ENCODE measurements around the gene JADE1. TPM values are rescaled to one million over a fixed set of nuclear protein-coding genes. Genes with fewer than 3 reads are reported as not detected.

JADE1 gene
- total and polyA plus RNA-seq, 9 donors: 21.1 to 29.7 (median 23.4) TPM

DNA sequence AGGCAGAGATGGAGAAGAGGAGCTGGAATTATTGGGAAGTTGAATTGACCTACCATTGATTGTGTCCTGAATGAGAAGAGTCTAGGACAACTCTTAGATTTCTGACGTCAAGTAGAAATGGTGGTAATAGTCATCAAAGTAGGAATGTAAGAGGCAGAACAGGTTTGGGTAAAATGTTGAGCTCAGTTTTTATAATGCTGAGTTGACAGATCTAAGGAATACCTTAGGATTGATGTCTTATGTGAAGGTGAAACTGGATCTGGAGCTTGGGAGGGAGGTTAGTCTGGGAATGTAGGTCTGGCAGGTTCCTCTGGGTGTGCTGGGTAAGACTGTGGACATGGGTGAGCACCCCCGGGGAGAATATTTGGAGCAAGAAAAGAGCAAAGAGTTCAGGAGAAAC, 31.9 kb downstream of the JADE1 start:
- 93% methylated on average over 2 of the region's 2 CpGs for WGBS (ENCODE audit: insufficient coverage)
- Histone ChIP-seq H3K9me3 (replicated peaks; ENCODE audit: control insufficient read depth, low read depth, low read length) (no peaks in the 10 kb centered on the region), H3K4me1 (ENCODE audit: control insufficient read depth, insufficient read depth, low read length) (peaks cover 2% of the 10 kb centered on the region), H3K27me3 (ENCODE audit: control insufficient read depth, insufficient read depth, low read length) (no peaks in the 10 kb centered on the region), H3K36me3 (ENCODE audit: control insufficient read depth, insufficient read depth, low read length) (peaks cover 27% of the 10 kb centered on the region), H3K27ac (ENCODE audit: low read length) (no peak overlapping the region), H3K4me3 (ENCODE audit: low read length) (no peak overlapping the region)
- DNase-seq: no peak

GRCh38 chr4:128844931-128845330, 35.4 kb downstream of the JADE1 start:
- no peak overlapping the region for H3K27ac ChIP-seq (ENCODE audit: low read length)
- peaks cover 2% of the 10 kb centered on the region for H3K4me1 ChIP-seq (ENCODE audit: control insufficient read depth, insufficient read depth, low read length)
- H3K9me3 ChIP-seq (replicated peaks; ENCODE audit: control insufficient read depth, low read depth, low read length): no peaks in the 10 kb centered on the region
- WGBS (ENCODE audit: insufficient coverage): 81% methylated on average over 3 of the region's 4 CpGs
- H3K36me3 ChIP-seq (ENCODE audit: control insufficient read depth, insufficient read depth, low read length): peaks cover 59% of the 10 kb centered on the region
- no peak for DNase-seq
- no peak overlapping the region for H3K4me3 ChIP-seq (ENCODE audit: low read length)
- no peaks in the 10 kb centered on the region for H3K27me3 ChIP-seq (ENCODE audit: control insufficient read depth, insufficient read depth, low read length)

- no peak overlapping the region for H3K27ac ChIP-seq (ENCODE audit: low read length)
- WGBS (ENCODE audit: insufficient coverage): 20% methylated on average over 1 of the region's 4 CpGs
- no peaks in the 10 kb centered on the region for H3K9me3 ChIP-seq (replicated peaks; ENCODE audit: control insufficient read depth, low read depth, low read length)
- H3K27me3 ChIP-seq (ENCODE audit: control insufficient read depth, insufficient read depth, low read length): no peaks in the 10 kb centered on the region
- peaks cover 63% of the 10 kb centered on the region for H3K36me3 ChIP-seq (ENCODE audit: control insufficient read depth, insufficient read depth, low read length)
- no peak overlapping the region for H3K4me3 ChIP-seq (ENCODE audit: low read length)
- DNase-seq: no peak
- H3K4me1 ChIP-seq (ENCODE audit: control insufficient read depth, insufficient read depth, low read length): peaks cover 2% of the 10 kb centered on the region
Measured at GRCh38 chr4:128846063-128846462, 36.6 kb downstream of the JADE1 start.

GRCh38 chr4:128847082-128847724, 37.7 kb downstream of the JADE1 start:
- H3K9me3 ChIP-seq (replicated peaks; ENCODE audit: control insufficient read depth, low read depth, low read length): no peaks in the 10 kb centered on the region
- H3K4me3 ChIP-seq (ENCODE audit: low read length): no peak overlapping the region
- peaks cover 72% of the 10 kb centered on the region for H3K36me3 ChIP-seq (ENCODE audit: control insufficient read depth, insufficient read depth, low read length)
- H3K27me3 ChIP-seq (ENCODE audit: control insufficient read depth, insufficient read depth, low read length): no peaks in the 10 kb centered on the region
- WGBS (ENCODE audit: insufficient coverage): 93% methylated on average over 4 of the region's 7 CpGs
- H3K4me1 ChIP-seq (ENCODE audit: control insufficient read depth, insufficient read depth, low read length): peaks cover 2% of the 10 kb centered on the region
- no peak for DNase-seq
- no peak overlapping the region for H3K27ac ChIP-seq (ENCODE audit: low read length)

GRCh38 chr4:128848461-128848860, 39.0 kb downstream of the JADE1 start:
- Histone ChIP-seq H3K27ac (ENCODE audit: low read length) (no peak overlapping the region), H3K36me3 (ENCODE audit: control insufficient read depth, insufficient read depth, low read length) (peaks cover 76% of the 10 kb centered on the region), H3K9me3 (replicated peaks; ENCODE audit: control insufficient read depth, low read depth, low read length) (no peaks in the 10 kb centered on the region), H3K27me3 (ENCODE audit: control insufficient read depth, insufficient read depth, low read length) (no peaks in the 10 kb centered on the region), H3K4me1 (ENCODE audit: control insufficient read depth, insufficient read depth, low read length) (peaks cover 2% of the 10 kb centered on the region), H3K4me3 (ENCODE audit: low read length) (no peak overlapping the region)
- 75% methylated on average over 1 of the region's 3 CpGs for WGBS (ENCODE audit: insufficient coverage)
- no peak for DNase-seq

DNA sequence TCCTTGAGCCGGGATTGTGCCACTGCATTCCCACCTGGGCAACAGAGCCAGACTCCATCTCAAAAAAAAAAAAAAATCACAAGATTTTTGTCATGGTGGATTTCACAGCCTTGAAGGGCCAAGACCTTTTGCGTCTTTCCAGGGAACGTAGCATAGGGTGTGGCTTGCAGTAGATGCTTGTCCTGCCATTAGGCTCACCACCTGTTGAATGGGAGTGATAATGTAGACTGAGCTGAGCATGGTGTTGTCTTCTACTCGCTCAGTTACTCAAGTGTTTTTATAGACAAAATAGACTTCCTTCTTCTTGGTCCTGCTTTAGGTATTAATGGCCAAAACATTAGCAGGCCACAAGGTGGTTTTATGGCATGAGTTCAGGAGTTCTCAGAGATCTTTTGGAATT, 40.8 kb downstream of the JADE1 start:
- no peak for DNase-seq
- Histone ChIP-seq H3K4me3 (ENCODE audit: low read length) (no peak overlapping the region), H3K27ac (ENCODE audit: low read length) (no peak overlapping the region), H3K4me1 (ENCODE audit: control insufficient read depth, insufficient read depth, low read length) (no peaks in the 10 kb centered on the region), H3K27me3 (ENCODE audit: control insufficient read depth, insufficient read depth, low read length) (no peaks in the 10 kb centered on the region), H3K9me3 (replicated peaks; ENCODE audit: control insufficient read depth, low read depth, low read length) (no peaks in the 10 kb centered on the region), H3K36me3 (ENCODE audit: control insufficient read depth, insufficient read depth, low read length) (peaks cover 80% of the 10 kb centered on the region)
- 92% methylated on average over 2 of the region's 4 CpGs for WGBS (ENCODE audit: insufficient coverage)

GRCh38 chr4:128853741-128854140, 44.2 kb downstream of the JADE1 start:
- peaks cover 17% of the 10 kb centered on the region for H3K4me1 ChIP-seq (ENCODE audit: control insufficient read depth, insufficient read depth, low read length)
- DNase-seq: no peak
- H3K9me3 ChIP-seq (replicated peaks; ENCODE audit: control insufficient read depth, low read depth, low read length): no peaks in the 10 kb centered on the region
- no peaks in the 10 kb centered on the region for H3K27me3 ChIP-seq (ENCODE audit: control insufficient read depth, insufficient read depth, low read length)
- no peak overlapping the region for H3K27ac ChIP-seq (ENCODE audit: low read length)
- H3K36me3 ChIP-seq (ENCODE audit: control insufficient read depth, insufficient read depth, low read length): peaks cover 78% of the 10 kb centered on the region
- H3K4me3 ChIP-seq (ENCODE audit: low read length): no peak overlapping the region
- WGBS (ENCODE audit: insufficient coverage): 67% methylated on average over 1 of the region's 5 CpGs

GRCh38 chr4:128854433-128854832, 44.9 kb downstream of the JADE1 start:
- Histone ChIP-seq H3K36me3 (ENCODE audit: control insufficient read depth, insufficient read depth, low read length) (peaks cover 71% of the 10 kb centered on the region), H3K27me3 (ENCODE audit: control insufficient read depth, insufficient read depth, low read length) (no peaks in the 10 kb centered on the region), H3K27ac (ENCODE audit: low read length) (no peak overlapping the region), H3K4me3 (ENCODE audit: low read length) (no peak overlapping the region), H3K9me3 (replicated peaks; ENCODE audit: control insufficient read depth, low read depth, low read length) (no peaks in the 10 kb centered on the region), H3K4me1 (ENCODE audit: control insufficient read depth, insufficient read depth, low read length) (peaks cover 24% of the 10 kb centered on the region)
- no peak for DNase-seq
- no CpG with 5 or more reads among the region's 6 CpGs for WGBS (ENCODE audit: insufficient coverage)

GRCh38 chr4:128855621-128856020, 46.1 kb downstream of the JADE1 start:
- DNase-seq: no peak
- Histone ChIP-seq H3K27me3 (ENCODE audit: control insufficient read depth, insufficient read depth, low read length) (no peaks in the 10 kb centered on the region), H3K4me3 (ENCODE audit: low read length) (no peak overlapping the region), H3K27ac (ENCODE audit: low read length) (no peak overlapping the region), H3K36me3 (ENCODE audit: control insufficient read depth, insufficient read depth, low read length) (peaks cover 65% of the 10 kb centered on the region), H3K4me1 (ENCODE audit: control insufficient read depth, insufficient read depth, low read length) (peaks cover 33% of the 10 kb centered on the region), H3K9me3 (replicated peaks; ENCODE audit: control insufficient read depth, low read depth, low read length) (no peaks in the 10 kb centered on the region)
- WGBS (ENCODE audit: insufficient coverage): 96% methylated on average over 4 of the region's 7 CpGs

DNA sequence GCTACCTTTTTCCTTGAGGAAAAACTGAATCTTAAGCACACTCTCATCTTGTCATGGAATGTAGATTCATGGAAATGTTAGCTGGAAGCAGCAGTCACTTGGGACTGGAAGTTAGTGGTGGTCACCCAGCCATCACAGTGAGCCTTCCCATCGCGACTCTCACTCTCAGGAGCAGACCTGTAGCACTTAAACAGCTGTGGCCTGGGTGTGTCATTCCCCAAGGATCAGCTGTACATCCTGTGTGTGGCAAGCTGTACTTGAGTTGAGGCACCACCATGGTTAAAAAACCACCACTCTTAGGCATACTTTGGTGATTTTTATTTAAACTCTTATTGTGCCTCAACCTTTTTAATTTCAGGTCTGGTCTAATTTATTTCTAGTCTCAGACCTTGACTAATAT, 46.7 kb downstream of the JADE1 start:
- 67% methylated on average over 2 of the region's 2 CpGs for WGBS (ENCODE audit: insufficient coverage)
- Histone ChIP-seq H3K9me3 (replicated peaks; ENCODE audit: control insufficient read depth, low read depth, low read length) (no peaks in the 10 kb centered on the region), H3K4me1 (ENCODE audit: control insufficient read depth, insufficient read depth, low read length) (peaks cover 36% of the 10 kb centered on the region), H3K27ac (ENCODE audit: low read length) (no peak overlapping the region), H3K27me3 (ENCODE audit: control insufficient read depth, insufficient read depth, low read length) (no peaks in the 10 kb centered on the region), H3K36me3 (ENCODE audit: control insufficient read depth, insufficient read depth, low read length) (peaks cover 69% of the 10 kb centered on the region), H3K4me3 (ENCODE audit: low read length) (no peak overlapping the region)
- DNase-seq: no peak
